RWPE2 (cell line): ENCODE data around the gene DSTN.

Experiments used
- ATAC-seq: fragments of 200-7000 bp; cut with Tn5 transposase; 3 replicates; pipeline ENCODE4 v1.9.1; 2021; ENCODE audit warnings: low read depth
- DNase-seq: peaks from one replicate; pipeline ENCODE4 v3.0.0-alpha.2; 2020; ENCODE audit warnings: low spot score
- H3K27ac ChIP-seq: fragments of 450-650 bp; 2 replicates; pipeline ENCODE4 v1.5.1; 2017; ENCODE audit warnings: mild to moderate bottlenecking; ENCODE audit not compliant: poor library complexity, severe bottlenecking
- H3K27me3 ChIP-seq: fragments of 250-450 bp; sonication (Bioruptor Pico); 2 replicates; pipeline ENCODE4 v1.5.1; 2021; ENCODE audit warnings: mild to moderate bottlenecking, moderate library complexity; ENCODE audit not compliant: insufficient read depth, poor library complexity, severe bottlenecking
- H3K36me3 ChIP-seq: fragments of 250-450 bp; sonication (Bioruptor Pico); 2 replicates; pipeline ENCODE4 v1.5.1; 2020; ENCODE audit warnings: low read depth, mild to moderate bottlenecking, moderate library complexity
- H3K4me1 ChIP-seq: fragments of 250-450 bp; sonication (Bioruptor Pico); 2 replicates; pipeline ENCODE4 v1.5.1; 2021; ENCODE audit warnings: mild to moderate bottlenecking, moderate library complexity; ENCODE audit not compliant: insufficient read depth, poor library complexity, severe bottlenecking
- H3K4me3 ChIP-seq: fragments of 250-450 bp; sonication (Bioruptor Pico); 2 replicates; pipeline ENCODE4 v1.5.1; 2021; ENCODE audit warnings: mild to moderate bottlenecking, moderate library complexity; ENCODE audit not compliant: severe bottlenecking
- H3K9me3 ChIP-seq: fragments of 250-450 bp; sonication (Bioruptor Pico); 2 replicates; pipeline ENCODE4 v1.5.1; 2021; ENCODE audit warnings: mild to moderate bottlenecking, moderate library complexity; ENCODE audit not compliant: severe bottlenecking
- TF ChIP-seq, protein P1 (sequence below): fragments of 450-650 bp; IDR thresholded peaks from one replicate; pipeline ENCODE4 v1.5.1; 2017; ENCODE audit warnings: mild to moderate bottlenecking, moderate library complexity; ENCODE audit not compliant: poor library complexity, severe bottlenecking

Gene DSTN

GRCh38 chr20:17616480-17617211 lies 46.8 kb downstream of the DSTN start:
- Histone ChIP-seq H3K27me3 (no peaks in the 10 kb centered on the region), H3K27ac (no peak overlapping the region), H3K9me3 (no peaks in the 10 kb centered on the region), H3K4me1 (peaks cover 4% of the 10 kb centered on the region), H3K36me3 (peaks cover 24% of the 10 kb centered on the region), H3K4me3 (no peak overlapping the region)
- no peak for DNase-seq
- TF ChIP-seq, protein P1, sequence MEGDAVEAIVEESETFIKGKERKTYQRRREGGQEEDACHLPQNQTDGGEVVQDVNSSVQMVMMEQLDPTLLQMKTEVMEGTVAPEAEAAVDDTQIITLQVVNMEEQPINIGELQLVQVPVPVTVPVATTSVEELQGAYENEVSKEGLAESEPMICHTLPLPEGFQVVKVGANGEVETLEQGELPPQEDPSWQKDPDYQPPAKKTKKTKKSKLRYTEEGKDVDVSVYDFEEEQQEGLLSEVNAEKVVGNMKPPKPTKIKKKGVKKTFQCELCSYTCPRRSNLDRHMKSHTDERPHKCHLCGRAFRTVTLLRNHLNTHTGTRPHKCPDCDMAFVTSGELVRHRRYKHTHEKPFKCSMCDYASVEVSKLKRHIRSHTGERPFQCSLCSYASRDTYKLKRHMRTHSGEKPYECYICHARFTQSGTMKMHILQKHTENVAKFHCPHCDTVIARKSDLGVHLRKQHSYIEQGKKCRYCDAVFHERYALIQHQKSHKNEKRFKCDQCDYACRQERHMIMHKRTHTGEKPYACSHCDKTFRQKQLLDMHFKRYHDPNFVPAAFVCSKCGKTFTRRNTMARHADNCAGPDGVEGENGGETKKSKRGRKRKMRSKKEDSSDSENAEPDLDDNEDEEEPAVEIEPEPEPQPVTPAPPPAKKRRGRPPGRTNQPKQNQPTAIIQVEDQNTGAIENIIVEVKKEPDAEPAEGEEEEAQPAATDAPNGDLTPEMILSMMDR: no peak
- ATAC-seq: no peak

- H3K27ac ChIP-seq: no peak overlapping the region
- no peak for DNase-seq
- TF ChIP-seq, protein P1: peak; percentile 75
- no peaks in the 10 kb centered on the region for H3K9me3 ChIP-seq
- peaks cover 2% of the 10 kb centered on the region for H3K4me1 ChIP-seq
- no peaks in the 10 kb centered on the region for H3K27me3 ChIP-seq
- peaks cover 30% of the 10 kb centered on the region for H3K36me3 ChIP-seq
- ATAC-seq: peak; percentile 26; the same call in 1 of the 3 replicates
- H3K4me3 ChIP-seq: no peak overlapping the region
Observed at GRCh38 chr20:17617212-17617867, 47.5 kb downstream of the DSTN start.

GRCh38 chr20:17617868-17618672 lies 48.2 kb downstream of the DSTN start:
- TF ChIP-seq, protein P1: peak; percentile 51
- H3K4me1 ChIP-seq: no peaks in the 10 kb centered on the region
- no peak overlapping the region for H3K27ac ChIP-seq
- ATAC-seq (no peak), DNase-seq (no peak)
- H3K4me3 ChIP-seq: no peak overlapping the region
- peaks cover 33% of the 10 kb centered on the region for H3K36me3 ChIP-seq
- H3K27me3 ChIP-seq: no peaks in the 10 kb centered on the region
- no peaks in the 10 kb centered on the region for H3K9me3 ChIP-seq

DNA sequence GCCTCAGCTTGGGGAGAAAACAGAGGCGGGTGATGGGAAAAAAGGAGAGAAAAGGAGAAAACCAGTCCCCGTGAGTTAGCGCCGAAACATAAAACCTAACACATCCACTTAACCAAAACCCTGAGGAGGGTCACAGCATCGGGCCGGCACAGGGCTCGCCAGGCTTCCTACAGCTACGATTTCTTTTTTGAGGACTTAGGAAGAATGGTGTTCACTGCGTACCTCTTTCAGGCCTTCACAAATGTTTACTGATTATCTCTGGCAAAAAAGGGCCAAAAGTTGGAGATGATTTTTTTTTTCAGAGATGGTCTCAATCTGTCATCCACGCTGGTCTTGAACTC lies 48.8 kb downstream of the DSTN start:
- Histone ChIP-seq H3K4me3 (no peak overlapping the region), H3K27ac (no peak overlapping the region), H3K4me1 (no peaks in the 10 kb centered on the region), H3K36me3 (peaks cover 39% of the 10 kb centered on the region), H3K9me3 (no peaks in the 10 kb centered on the region), H3K27me3 (no peaks in the 10 kb centered on the region)
- ATAC-seq: no peak
- no peak for DNase-seq
- TF ChIP-seq, protein P1: no peak
